HG03060 (cell line): Measurements from ENCODE around the gene FNDC3B.

Experiments
- ATAC-seq: cut with Tn5 transposase; IDR thresholded peaks from one replicate; pipeline ENCODE4 v1.9.1; 2021; ENCODE audit warnings: low read depth, moderate number of reproducible peaks; ENCODE audit not compliant: unreplicated experiment

FNDC3B gene

GRCh38 chr3:172405914-172406313 lies 366.5 kb downstream of the FNDC3B start:
- ATAC-seq: no peak

GRCh38 chr3:172407872-172408271 lies 368.5 kb downstream of the FNDC3B start:
- ATAC-seq: no peak

- ATAC-seq: no peak
These were observed 371.5 kb downstream of the FNDC3B start for GRCh38 chr3:172410702-172411477.

GRCh38 chr3:172411478-172411947 lies 372.1 kb downstream of the FNDC3B start:
- ATAC-seq: no peak

- no peak for ATAC-seq
These were observed 375.9 kb downstream of the FNDC3B start for GRCh38 chr3:172415323-172415722.

GRCh38 chr3:172437713-172438112 lies 398.3 kb downstream of the FNDC3B start:
- no peak for ATAC-seq

- no peak for ATAC-seq
These were observed 398.8 kb downstream of the FNDC3B start for GRCh38 chr3:172438186-172438585.

GRCh38 chr3:172441581-172441980 lies 402.2 kb downstream of the FNDC3B start:
- ATAC-seq: no peak

GRCh38 chr3:172442606-172443005 lies 403.2 kb downstream of the FNDC3B start:
- no peak for ATAC-seq

GRCh38 chr3:172444821-172445220 lies 405.4 kb downstream of the FNDC3B start:
- no peak for ATAC-seq

- ATAC-seq: no peak
These were observed 406.8 kb downstream of the FNDC3B start for GRCh38 chr3:172446198-172446597.

GRCh38 chr3:172447611-172448579 lies 408.5 kb downstream of the FNDC3B start, which contains the start of gene GHSR:
TSS of gene GHSR (minus strand) at chr3:172448456. CDS start at chr3:172448413, 43 bp downstream.
- no peak for ATAC-seq

GRCh38 chr3:172448661-172449465 lies 409.5 kb downstream of the FNDC3B start:
- ATAC-seq: no peak

GRCh38 chr3:172449466-172450149 lies 410.2 kb downstream of the FNDC3B start:
- no peak for ATAC-seq
